ENCODE data around the gene SEL1L3.

The SEL1L3 gene

DNA sequence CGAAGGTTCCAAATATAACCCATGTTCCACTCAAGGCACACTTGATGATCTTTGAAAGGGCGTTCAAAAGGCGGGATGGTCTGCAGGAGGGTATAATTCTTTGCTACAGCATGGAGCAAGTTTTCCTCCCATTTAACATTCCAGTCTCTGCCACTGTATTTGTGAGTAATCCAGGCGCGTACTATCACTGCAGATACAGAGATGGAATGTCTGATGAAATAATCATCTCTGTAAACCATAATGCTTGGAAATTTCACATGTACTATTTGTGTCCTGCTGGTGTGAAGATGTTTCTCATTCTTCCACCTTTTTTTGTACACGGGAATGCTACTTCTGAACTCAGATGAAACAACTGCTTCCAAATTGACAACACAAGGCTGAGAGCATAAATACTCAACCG, 15.5 kb downstream of the SEL1L3 start:
- DNase-seq = peak; percentile 57

DNA sequence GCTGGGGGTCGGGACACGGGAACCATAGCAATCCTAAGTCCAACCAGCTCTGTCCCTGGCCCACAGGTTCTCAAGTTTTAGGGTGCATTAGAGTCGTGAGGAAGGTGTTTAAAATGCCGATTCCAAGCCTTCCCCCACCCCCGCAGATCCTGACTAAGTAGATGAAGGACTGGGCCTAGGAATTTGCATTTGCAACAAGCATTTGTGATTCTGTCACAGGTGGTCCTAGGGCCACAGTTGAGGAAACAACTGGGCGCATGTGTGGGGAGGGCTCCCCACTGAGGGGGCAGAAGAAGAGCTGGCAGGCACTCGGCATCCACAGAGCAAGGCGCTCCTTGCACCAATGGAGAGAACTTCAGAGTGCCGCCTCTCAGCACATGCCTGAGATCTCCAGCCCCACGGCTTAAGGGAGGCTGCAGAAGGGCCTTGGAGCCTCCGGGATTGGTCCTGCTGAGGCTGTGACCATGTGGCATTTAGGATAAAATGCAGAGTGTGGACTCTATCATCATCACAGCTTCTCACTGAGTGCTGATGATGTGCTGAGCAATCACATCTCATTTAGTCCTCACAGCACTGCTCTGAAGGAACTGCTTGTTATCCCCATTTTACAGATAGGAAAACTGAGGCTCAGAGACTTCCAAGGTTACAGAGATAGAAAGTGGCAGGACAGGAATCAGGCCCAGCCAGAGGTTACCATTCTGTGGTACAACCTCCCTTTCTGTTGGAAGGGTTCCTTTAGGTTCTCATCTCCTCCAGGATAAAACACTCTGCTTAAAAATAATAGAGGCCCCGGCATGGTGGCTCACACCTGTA, 16.7 kb downstream of the SEL1L3 start:
- DNase-seq = no peak

DNA sequence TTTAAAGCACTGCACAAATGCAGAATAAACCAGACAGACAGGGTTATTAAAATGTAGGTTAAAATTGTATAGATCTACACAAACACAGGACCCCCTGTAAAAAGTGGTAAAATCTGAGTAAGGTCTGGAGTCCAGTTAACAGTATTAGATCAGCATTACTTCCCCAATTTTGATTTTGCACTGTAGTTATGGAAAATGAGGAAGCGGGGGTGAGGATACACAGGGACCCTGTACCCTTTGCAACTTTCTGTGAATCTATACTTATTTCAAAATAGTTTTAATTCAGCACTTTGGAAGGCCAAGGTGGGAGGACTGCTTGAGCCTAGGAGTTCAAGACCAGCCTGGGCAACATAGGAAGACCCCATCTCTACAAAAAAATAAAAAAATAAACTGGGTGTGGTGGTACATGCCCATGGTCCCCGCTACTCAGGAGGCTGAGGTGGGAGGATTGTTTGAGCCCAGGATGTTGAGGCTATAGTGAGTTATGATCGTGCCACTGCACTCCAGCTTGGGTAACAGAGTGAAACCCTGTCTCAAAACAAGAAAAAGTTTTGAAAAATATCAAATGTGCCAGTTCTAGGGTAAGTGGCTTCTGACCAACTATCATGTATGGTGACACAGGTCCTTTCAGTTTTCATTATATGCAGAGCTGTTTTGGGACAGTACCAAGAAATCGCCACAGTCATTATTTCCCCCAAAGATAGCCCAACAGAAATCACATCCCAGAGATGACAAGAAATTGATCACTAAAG, 17.7 kb downstream of the SEL1L3 start:
- DNase-seq = no peak

DNA sequence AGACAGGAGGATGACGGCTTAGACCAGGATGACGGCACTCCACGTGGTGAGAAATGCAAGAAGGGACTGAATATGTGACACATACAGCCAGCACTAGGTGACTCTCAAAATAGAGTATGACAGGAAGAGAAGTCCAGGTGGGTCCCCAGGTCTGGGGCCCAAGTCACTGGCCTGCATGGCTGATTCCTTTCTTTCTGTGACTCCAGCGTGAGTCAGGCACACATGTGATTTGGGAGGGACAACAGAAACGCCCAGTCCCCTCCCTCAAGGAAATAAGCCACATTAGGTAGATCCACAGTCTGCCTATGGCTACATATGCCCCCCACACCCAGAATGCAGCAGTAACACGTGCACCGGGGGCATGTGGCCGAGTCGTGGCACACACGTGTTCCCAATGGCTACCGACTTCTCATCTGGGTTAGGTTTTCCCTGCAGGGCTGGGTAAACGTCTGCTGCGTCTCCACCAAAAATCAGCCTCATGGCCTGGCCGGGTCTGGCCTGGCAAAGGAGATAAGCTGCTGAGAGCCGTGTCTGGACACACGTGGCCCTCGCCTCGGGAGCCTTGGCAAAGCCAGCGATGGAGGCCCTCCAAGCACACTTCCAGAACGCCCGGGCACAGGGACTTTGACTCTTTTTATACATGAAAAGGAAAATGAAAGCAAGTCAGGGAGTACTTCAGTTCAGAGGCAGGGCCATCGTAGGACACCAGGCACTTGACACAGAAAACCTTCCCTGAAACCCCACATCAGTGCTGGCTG, 19.3 kb downstream of the SEL1L3 start:
- DNase-seq = peak; percentile 22

DNA sequence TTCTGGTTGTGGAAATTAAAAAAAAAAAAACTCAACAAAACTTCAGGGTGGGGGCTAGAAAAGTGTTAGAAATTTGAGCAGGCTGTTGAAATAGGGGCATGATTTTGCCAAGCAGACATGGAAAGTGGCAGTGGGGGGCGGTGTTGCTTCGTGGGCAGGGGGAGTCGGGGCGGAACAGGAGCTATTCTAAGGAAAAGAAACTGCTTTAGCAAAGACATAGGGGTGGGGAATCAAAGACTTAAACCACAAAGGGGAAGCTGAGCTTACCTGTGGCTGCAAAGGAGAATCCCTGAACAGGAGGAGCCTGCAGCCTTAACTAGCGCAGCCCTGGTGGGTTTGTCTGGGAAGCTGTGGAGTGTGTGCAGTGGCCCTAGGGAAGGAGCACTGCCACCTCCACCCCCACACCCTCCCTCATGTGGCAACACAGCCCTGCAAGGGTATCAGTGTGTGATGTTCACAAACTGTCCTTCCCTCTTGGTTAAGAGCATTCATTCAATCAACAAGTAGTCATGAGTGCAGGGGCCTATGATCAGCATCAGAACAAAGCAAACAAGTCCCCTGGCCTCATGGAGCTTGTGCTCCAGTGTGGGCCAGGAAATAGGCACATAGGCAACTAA, 20.5 kb downstream of the SEL1L3 start:
- no peak for DNase-seq

DNA sequence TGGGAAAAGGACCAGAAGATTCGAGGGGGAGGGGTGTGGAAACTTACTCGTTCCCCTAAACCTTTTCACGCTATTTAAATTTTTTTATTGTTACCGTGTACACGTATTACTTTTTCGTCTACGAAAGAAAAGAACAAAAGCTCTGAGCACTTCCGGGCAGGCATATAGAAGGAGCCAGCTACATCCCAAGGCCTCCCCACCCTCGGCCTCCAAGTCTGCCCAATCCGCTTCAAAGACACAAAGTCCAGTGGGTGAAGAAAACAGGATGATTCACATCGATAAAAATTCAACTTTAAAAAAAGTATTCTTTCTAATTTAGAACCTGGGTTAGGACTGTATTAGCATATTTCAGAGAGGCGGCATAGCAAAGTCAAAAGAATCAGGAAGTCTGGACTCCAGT, 23.1 kb downstream of the SEL1L3 start:
- no peak for DNase-seq

DNA sequence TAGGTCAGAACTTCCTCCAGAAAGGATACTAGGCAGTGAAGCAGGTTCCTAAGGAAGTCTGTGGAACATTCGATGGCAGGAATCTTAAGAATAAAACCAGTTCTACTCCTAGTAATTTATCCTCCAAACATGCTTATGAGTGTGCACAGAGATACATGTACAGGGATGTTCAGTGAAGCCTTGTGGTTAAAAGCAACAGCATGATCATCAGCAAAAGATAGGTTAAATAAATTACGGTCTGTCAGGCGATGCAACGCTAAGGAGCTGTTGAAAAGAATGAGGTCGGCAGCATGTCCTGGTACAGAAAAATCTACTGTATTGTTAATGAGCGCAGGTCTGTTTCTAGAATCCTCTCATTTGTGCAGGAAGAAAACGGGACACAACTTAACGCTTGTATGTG, 23.6 kb downstream of the SEL1L3 start:
- DNase-seq = no peak

DNA sequence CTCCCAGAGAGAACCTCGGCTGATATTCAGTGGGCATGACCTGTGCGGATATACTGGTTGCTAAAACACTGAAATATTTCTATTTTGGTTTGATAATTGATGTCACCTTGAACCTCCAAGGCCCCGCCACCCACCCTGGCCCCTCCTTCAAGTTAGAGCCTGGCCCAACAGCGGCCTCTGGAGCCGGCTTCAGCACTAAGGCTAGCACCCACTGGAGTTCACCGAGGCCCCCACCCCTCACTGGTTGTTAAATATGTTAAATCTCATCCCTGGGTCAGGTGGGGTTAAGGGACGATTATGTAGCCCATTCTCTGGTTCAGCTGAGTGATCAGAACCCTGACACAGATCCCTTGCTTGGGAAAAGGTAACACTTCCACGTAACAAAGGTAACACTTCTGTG, 24.3 kb downstream of the SEL1L3 start:
- no peak for DNase-seq

DNA sequence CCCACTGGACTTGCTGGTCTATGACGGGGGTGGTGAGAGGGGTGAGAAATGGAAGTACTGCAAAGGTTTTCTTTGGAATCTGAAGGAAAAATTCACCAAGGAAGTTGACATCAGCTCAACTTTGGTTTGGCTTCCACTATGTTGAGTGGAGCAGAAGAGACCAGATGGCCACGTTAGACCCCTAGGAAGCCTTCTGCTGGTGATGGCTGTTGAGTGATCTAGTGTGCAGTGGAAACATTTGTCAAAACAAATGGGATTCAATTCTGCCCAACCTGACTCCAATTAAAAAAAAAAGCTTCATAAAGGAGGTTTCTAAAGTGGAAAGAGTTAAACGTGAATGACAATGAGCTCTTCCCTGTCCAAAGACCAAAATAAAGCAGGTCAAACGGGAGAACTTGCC, 25.7 kb downstream of the SEL1L3 start:
- no peak for DNase-seq

DNA sequence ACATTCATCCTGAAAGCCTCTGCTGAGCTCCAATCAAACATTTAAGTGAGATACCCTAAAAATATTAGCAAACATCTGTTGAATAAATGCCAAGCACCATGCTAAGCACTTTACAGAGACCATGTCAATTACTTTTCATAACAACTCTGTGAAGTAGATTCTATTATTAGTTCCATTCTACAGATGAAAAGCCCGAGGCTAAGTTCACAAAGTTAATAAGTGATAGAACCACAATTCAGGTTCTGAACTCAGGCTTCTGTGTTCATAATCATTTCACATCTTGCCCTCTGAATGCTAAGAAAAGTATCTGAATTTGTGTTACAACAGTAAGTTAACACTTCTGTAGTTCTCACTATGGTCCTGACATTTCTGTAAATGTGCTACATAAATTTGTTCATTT, 27.4 kb downstream of the SEL1L3 start:
- no peak for DNase-seq

DNA sequence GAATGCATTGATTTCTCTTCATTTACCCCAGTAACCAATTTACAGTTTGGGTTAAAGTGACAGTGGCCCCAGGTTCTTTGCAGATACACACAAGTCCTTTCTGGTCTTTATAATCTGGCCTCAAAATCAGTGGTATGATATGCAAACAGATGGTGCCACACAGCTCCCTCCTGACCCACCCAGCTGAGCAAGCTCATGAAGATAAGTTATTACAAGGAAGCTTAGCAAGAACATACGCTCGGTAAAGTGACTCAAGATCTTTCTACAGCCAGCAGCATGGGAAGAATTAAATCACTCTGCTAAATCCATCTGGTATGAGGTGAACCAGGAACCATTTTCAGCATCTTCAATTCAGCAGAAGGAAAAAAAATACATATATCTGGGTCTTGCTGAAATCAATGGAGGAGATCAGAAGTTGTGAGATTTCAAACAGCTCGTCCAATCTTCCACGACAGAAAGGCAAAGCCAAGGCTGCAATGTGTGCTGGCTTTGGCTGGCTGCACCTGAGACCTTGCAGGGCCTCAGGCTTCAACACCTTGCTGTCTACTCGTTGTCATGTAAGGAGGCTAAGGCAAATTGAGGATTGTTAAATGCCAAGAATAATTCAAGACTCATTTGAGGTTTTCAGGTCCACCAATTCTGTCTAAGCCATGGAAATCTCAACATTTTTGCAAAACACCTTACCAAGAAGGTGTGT, 28.2 kb downstream of the SEL1L3 start:
- no peak for DNase-seq

DNA sequence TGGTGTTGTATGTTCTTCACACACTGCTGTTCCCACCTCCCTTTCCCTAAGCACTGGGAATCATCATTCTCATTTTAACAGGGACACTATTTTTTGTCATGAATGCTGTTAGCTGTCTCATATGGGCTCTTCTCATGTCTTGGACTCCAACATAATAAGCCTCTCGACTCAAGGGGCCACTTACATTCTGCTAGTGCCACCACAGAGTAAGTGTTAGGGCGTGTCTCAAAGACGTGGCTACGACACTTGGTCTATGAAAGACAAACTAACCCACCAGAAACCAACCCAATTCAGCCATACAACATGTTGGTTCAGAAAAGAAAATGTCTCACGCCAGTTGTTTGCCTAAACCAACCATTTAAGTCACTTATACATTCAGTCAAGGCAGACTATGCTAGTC, 32.2 kb downstream of the SEL1L3 start:
- DNase-seq = no peak

DNA sequence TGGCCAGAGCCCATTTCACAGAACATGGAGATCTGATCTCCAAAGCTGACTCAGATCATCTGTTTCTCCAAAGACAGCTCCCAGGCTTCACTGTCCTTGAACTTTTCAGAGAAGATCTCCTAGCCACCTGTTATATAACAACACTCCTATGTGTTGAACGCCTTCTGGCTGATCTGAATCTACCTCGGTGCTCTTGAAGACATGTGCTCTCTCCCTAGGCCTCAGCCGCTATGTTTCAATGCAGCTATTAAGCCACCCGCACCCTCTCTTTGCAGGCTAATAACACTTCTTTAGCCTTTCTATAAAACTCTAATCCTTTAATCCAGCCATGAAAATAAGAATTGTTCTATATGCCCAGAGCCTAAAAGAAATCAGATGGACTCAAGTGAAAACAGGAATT, 34.9 kb downstream of the SEL1L3 start:
- no peak for DNase-seq

DNA sequence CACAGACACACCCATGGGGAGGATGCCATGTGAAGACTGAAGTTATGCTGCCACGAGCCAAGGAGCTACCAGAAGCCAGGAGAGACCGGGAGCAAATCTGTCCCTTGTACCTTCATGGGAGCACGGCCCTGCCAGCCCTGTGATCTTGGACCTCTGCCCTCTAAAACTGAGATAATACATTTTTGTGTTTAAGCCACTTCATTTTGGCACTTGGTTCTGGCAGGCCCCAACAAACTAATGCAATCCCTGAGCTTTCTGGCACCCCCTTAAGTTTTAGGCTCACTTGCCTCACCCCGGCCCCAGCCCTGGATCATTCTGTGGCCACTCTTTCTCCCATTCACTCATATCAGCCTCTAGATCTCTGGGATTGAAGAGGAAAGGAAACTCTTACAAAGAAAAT, 35.4 kb downstream of the SEL1L3 start:
- no peak for DNase-seq

DNA sequence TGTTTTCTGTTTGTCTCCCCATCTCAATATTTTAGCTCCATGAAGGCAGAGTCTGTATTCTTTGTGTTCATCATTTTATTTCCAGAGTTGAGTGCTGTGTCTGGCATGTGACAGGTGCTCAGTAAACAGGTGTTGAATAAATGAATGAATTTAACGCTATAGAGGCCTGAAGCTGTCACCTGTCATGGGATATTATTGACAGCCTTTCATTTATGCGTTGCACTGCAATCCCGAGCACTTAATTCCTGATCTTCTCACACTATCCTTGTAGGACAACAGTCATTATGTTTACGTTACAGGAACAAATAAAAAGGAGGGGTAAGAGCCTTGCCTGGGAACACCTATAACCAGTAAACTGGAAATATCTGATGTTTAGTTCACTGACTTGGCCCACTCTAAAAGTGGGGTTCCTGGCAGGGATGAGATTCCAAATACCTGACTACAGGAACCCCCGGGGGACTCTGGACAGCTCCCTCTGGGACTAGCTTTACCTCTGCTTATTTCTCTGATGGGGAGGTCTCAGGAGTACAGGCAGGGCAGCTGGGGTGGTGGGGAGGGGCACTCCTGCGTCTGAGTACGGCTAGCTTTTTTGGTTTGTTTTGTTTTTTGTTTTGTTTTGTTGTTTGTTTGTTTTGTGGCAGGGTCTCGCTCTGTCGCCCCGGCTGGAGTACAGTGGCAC, 36.6 kb downstream of the SEL1L3 start:
- DNase-seq = no peak

DNA sequence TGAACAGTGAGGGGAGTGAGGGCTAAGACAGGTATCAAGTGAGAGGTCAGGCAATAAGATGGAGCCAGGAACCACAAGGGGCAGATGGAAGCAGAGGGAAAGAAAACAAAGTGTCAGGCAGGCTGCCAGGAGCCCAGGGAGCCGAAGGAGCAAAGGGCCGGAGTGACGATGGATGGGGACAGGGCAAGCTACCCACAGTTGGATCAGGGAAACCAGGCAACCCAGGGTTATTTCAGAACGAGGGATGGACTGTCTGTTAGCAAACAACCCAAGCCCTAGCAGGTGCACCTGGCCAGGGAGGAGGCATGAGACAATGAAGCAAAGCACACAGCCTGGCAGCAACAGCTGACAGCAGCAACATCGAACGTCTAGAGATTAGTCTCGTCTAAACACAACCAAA, 39.2 kb downstream of the SEL1L3 start:
- no peak for DNase-seq

DNA sequence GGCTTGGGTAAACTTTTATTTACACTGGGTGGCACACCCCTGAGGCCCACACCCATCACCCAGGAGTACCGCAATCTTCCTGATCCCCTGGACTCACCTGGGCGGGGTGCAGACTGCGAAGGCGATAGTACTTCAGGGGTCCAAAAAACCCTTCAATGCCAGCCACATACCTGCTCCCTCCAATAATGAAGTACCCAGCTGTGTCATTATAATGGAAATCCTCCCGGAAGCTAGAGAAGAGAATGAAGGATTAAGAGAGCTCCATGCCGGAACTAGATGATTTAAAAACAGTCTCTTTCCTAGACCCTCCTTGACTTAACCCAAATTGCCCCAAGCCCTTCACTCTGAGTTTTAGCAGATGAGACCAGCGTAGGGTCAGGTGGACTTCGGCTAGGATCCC, 40.9 kb downstream of the SEL1L3 start:
- no peak for DNase-seq

DNA sequence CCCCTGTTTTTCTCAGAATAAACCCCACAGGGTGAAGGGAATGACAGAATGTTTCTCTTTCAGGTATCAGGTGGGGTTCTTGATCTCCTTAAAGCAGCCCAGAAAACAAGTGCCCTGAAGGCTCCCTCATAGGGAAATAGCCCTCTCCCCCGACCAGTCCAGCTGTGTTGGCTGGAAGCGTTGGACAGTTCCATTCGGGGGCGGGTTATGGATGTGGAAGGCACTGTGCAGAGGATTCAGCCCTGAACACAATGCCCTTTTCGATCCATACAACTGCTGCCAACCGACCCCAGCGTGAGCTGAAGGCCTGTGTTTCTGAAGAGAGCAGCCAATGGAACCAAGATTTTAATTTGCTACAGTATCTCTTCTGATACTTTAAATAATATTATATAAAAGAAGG, 41.5 kb downstream of the SEL1L3 start:
- no peak for DNase-seq

DNA sequence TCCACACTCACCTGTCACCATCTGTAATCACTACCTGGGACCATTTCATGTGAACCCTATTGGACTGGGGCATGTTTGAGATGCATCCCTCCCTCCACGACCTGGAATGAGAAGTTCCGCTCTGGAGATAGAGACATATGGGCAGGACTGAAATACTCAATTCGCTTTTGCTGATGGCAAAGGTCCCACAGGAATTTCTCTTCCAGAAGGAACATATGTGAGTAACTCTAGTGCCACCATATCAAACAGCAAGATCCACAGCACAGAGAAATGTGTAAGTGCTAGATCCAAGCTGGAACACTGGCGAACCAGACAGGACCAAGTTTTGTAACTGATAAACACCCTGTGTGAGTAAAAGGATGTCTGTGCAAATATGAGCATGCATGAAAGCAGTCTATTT, 43.9 kb downstream of the SEL1L3 start:
- peak; percentile 21 for DNase-seq

DNA sequence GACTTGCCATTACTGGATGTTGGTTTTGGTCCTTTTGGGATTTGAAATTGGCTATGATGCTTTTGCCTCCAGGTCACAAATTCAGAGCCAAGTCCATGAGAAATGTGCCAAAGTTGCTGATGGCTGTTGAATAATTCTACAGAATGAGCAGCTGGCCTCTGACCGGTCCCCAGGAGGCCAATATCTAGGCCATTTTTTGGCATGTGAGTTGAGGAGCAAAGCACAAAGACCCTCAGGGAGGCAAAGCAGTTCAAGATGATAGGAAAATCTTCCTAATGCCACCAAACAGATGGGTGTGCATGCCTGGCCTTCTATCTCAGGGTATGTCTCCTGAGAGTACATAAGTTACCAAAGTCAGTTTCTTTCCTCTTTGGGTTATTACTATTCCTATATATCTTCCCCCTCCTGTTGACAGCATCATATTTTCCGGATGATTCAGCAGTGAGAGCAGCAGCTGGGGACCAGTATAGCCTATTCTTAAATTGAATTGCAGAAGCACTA, 44.4 kb downstream of the SEL1L3 start:
- peak; percentile 70 for DNase-seq

DNA sequence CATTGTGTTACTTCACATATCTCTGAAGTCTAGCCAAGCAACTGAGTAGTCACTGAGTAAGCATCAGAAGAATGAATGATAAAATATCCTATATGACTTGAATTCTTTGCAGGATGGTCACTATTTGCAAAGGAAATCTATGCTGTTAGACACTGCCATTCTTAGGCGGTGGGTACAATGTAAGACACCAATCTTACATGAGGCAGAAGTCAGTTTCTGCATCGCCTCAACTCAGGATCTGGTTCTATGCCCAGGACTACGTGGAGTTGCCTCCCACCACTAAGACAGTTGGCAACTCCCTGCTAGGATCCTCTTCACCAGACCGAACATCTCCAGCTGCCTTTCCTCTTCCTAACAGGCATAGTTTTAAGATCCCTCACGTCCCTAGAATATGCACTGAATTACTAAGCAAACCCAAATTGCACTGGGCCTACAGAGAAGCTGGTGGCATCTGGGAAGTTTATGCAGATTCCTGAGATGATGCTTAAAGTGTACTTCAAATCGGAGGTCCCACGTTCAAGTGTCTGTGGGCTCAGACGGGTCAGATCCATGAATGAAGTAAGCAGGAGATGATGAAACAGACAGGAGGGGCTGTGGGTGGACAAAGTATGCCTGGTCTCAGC, 45.6 kb downstream of the SEL1L3 start:
- peak; percentile 94 for DNase-seq

All from fibroblast of skin of back (primary cell).